ENCODE measurements around the gene BANP.
"Not testable (repeated sequence)": the region's sequence is repeated elsewhere in the genome, so short reads cannot be mapped to it uniquely, and the experiment has no call there.

BANP gene

GRCh38 chr16:88037359-88037758, 86.1 kb downstream of the BANP start:
- not testable (repeated sequence) for DNase-seq

- not testable (repeated sequence) for DNase-seq
Measured at GRCh38 chr16:88037876-88038525, 86.8 kb downstream of the BANP start.

- not testable (repeated sequence) for DNase-seq
Measured at GRCh38 chr16:88038526-88038908, 87.3 kb downstream of the BANP start.

GRCh38 chr16:88039591-88039990, 88.4 kb downstream of the BANP start:
- DNase-seq = no peak

GRCh38 chr16:88040196-88040876, 89.1 kb downstream of the BANP start:
- not testable (repeated sequence) for DNase-seq

GRCh38 chr16:88040877-88041244, 89.6 kb downstream of the BANP start:
- not testable (repeated sequence) for DNase-seq

GRCh38 chr16:88041506-88041905, 90.3 kb downstream of the BANP start:
- DNase-seq = not testable (repeated sequence)

- DNase-seq = not testable (repeated sequence)
Measured at GRCh38 chr16:88041986-88042562, 90.8 kb downstream of the BANP start.

GRCh38 chr16:88043208-88043910, 92.1 kb downstream of the BANP start:
- DNase-seq = not testable (repeated sequence)

GRCh38 chr16:88044121-88044581, 92.9 kb downstream of the BANP start:
- DNase-seq = not testable (repeated sequence)

GRCh38 chr16:88045361-88045760, 94.1 kb downstream of the BANP start:
- not testable (repeated sequence) for DNase-seq

GRCh38 chr16:88045820-88046303, 94.6 kb downstream of the BANP start:
- no peak for DNase-seq

GRCh38 chr16:88047462-88047861, 96.2 kb downstream of the BANP start:
- no peak for DNase-seq

- no peak for DNase-seq
Measured at GRCh38 chr16:88048985-88049384, 97.8 kb downstream of the BANP start.

- DNase-seq = no peak
Measured at GRCh38 chr16:88049561-88050545, 98.6 kb downstream of the BANP start.

- no peak for DNase-seq
Measured at GRCh38 chr16:88050952-88051660, 99.9 kb downstream of the BANP start.

GRCh38 chr16:88052661-88053060, 101.4 kb downstream of the BANP start:
- no peak for DNase-seq

GRCh38 chr16:88053479-88053878, 102.2 kb downstream of the BANP start:
- not testable (repeated sequence) for DNase-seq

- DNase-seq = no peak
Measured at GRCh38 chr16:88055356-88055755, 104.1 kb downstream of the BANP start.

GRCh38 chr16:88056212-88056611, 105.0 kb downstream of the BANP start:
- no peak for DNase-seq

- no peak for DNase-seq
Measured at GRCh38 chr16:88057656-88058055, 106.4 kb downstream of the BANP start.

Data from NCI-H2227 treated with DMSO at 0.1 percent for 48 hours (cell line).